GM23338 (cell line): ENCODE results near the gene MRPL44. TPM values are rescaled to one million over a fixed set of nuclear protein-coding genes. Genes with fewer than 3 reads are reported as not detected.

Experiments used
- ATAC-seq: fragments of 200-7000 bp; cut with Tn5 transposase; 3 replicates; pipeline ENCODE4 v1.9.1; 2020
- DNase-seq: peaks from one replicate; pipeline ENCODE4 v3.0.0-alpha.2; 2015; ENCODE audit warnings: low spot score
- H2AFZ ChIP-seq: fragments of 200-600 bp; sonication (generic); 2 replicates; pipeline ENCODE4 v1.8.0; 2016; ENCODE audit warnings: antibody characterized with exemption, mild to moderate bottlenecking, moderate library complexity
- H3F3A ChIP-seq: fragments of 200-600 bp; sonication (generic); replicated peaks from 2 replicates; pipeline ENCODE4 v1.8.0; 2017; ENCODE audit warnings: antibody characterized with exemption, mixed run types, low read depth
- H3K27ac ChIP-seq: fragments of 200-600 bp; sonication (generic); 2 replicates; pipeline ENCODE4 v1.6.1; 2016; ENCODE audit warnings: low read depth
- H3K27me3 ChIP-seq: fragments of 200-600 bp; sonication (generic); 2 replicates; pipeline ENCODE4 v1.8.0; 2016; ENCODE audit warnings: mild to moderate bottlenecking, mixed run types, moderate library complexity; ENCODE audit not compliant: insufficient read depth
- H3K36me3 ChIP-seq: fragments of 200-600 bp; sonication (generic); 2 replicates; pipeline ENCODE4 v1.8.0; 2016; ENCODE audit warnings: mild to moderate bottlenecking; ENCODE audit not compliant: insufficient read depth
- H3K4me1 ChIP-seq: fragments of 200-600 bp; sonication (generic); 2 replicates; pipeline ENCODE4 v1.8.0; 2016; ENCODE audit warnings: mild to moderate bottlenecking, moderate library complexity; ENCODE audit not compliant: insufficient read depth
- H3K4me2 ChIP-seq: fragments of 200-600 bp; sonication (generic); 2 replicates; pipeline ENCODE4 v1.7.1; 2017; ENCODE audit warnings: mixed run types
- H3K4me3 ChIP-seq: fragments of 200-600 bp; sonication (generic); 2 replicates; pipeline ENCODE4 v1.6.1; 2016; ENCODE audit warnings: mixed run types
- H3K79me2 ChIP-seq: fragments of 200-600 bp; sonication (generic); replicated peaks from 2 replicates; pipeline ENCODE4 v1.8.0; 2017; ENCODE audit warnings: mild to moderate bottlenecking; ENCODE audit not compliant: insufficient read depth
- H3K9me2 ChIP-seq: fragments of 200-600 bp; sonication (generic); 2 replicates; pipeline ENCODE4 v1.8.0; 2017; ENCODE audit not compliant: insufficient read depth
- H4K20me1 ChIP-seq: fragments of 200-600 bp; sonication (generic); replicated peaks from 2 replicates; pipeline ENCODE4 v1.8.0; 2017; ENCODE audit warnings: mild to moderate bottlenecking; ENCODE audit not compliant: insufficient read depth
- H3K27ac Mint-ChIP-seq: 2 replicates; pipeline ENCODE4 v1.8.0; 2020; ENCODE audit warnings: inconsistent platforms, mild to moderate bottlenecking, moderate library complexity, mixed read lengths
- H3K27me3 Mint-ChIP-seq: 3 replicates; pipeline ENCODE4 v1.8.0; 2022; ENCODE audit warnings: low read depth, mild to moderate bottlenecking, moderate library complexity, mixed read lengths, inconsistent platforms; ENCODE audit not compliant: insufficient read depth, poor library complexity
- H3K36me3 Mint-ChIP-seq: 3 replicates; pipeline ENCODE4 v1.8.0; 2021; ENCODE audit warnings: low read depth, mild to moderate bottlenecking, inconsistent platforms, moderate library complexity, mixed read lengths
- H3K4me1 Mint-ChIP-seq: 3 replicates; pipeline ENCODE4 v1.8.0; 2020; ENCODE audit warnings: mild to moderate bottlenecking, inconsistent platforms, mixed read lengths
- H3K4me3 Mint-ChIP-seq: 3 replicates; pipeline ENCODE4 v1.8.0; 2021; ENCODE audit warnings: moderate library complexity, mild to moderate bottlenecking, inconsistent platforms, mixed read lengths
- H3K9me3 Mint-ChIP-seq: 3 replicates; pipeline ENCODE4 v1.8.0; 2020; ENCODE audit warnings: moderate library complexity, mild to moderate bottlenecking, inconsistent platforms, mixed read lengths
- CREB1 ChIP-seq: fragments of 250-450 bp; sonication (Bioruptor Pico); IDR thresholded peaks from 2 replicates; pipeline ENCODE4 v1.5.0; 2020; ENCODE audit warnings: low read depth, mild to moderate bottlenecking, moderate library complexity
- CTCF ChIP-seq, 2 experiments: fragments of 200-600 bp in 1 of 2; sonication (generic) in 1 of 2; conservative IDR thresholded peaks; 2 replicates each; pipeline versions ENCODE4 v1.5.1 to v1.6.1; 2016 to 2017; ENCODE audit warnings: antibody characterized with exemption in 2 of 2, low read depth in 2 of 2, mild to moderate bottlenecking in 2 of 2, moderate library complexity in 1 of 2
- EZH2phosphoT487 ChIP-seq: fragments of 200-600 bp; sonication (generic); IDR thresholded peaks from one replicate; pipeline ENCODE4 v1.8.1; 2018; ENCODE audit warnings: antibody characterized with exemption; ENCODE audit not compliant: unreplicated experiment
- JUNB ChIP-seq: IDR thresholded peaks from one replicate; pipeline ENCODE4 v1.6.1; 2016; ENCODE audit warnings: antibody characterized with exemption; ENCODE audit not compliant: unreplicated experiment
- POLR2AphosphoS5 ChIP-seq: IDR thresholded peaks from 2 replicates; pipeline ENCODE4 v1.6.1; 2016; ENCODE audit warnings: antibody characterized with exemption, low read depth
- STAT1 ChIP-seq: IDR thresholded peaks from one replicate; pipeline ENCODE4 v1.6.1; 2016; ENCODE audit warnings: antibody characterized with exemption; ENCODE audit not compliant: unreplicated experiment
- ZNF114 ChIP-seq: fragments of 250-450 bp; sonication (Bioruptor Pico); IDR thresholded peaks from 2 replicates; pipeline ENCODE4 v1.5.0; 2020; ENCODE audit warnings: mild to moderate bottlenecking, moderate library complexity
- ZNF331 ChIP-seq: fragments of 250-450 bp; sonication (Bioruptor Pico); IDR thresholded peaks from 2 replicates; pipeline ENCODE4 v1.5.0; 2020; ENCODE audit warnings: low read depth, mild to moderate bottlenecking, moderate library complexity
- polyA plus RNA-seq: library from polyadenylated mRNA; unstranded; fragments of >200 nt; fragmentation: Nextera tagmentation; extraction: Ambion mirVana; gene quantifications from 2 replicates; pipeline ENCODE4 v1.2.1, GENCODE V29; 2016
- total RNA-seq: library from RNA; depleted of rRNA; stranded (reverse); fragments of >200 nt; shearing (Covaris generic); gene quantifications from 2 replicates; pipeline ENCODE4 v1.2.3, GENCODE V29; 2014
- TF ChIP-seq, protein P1 (sequence below): fragments of 250-450 bp; sonication (Bioruptor Pico); IDR thresholded peaks from 2 replicates; pipeline ENCODE4 v1.5.0; 2020; ENCODE audit warnings: mild to moderate bottlenecking, moderate library complexity
- TF ChIP-seq, protein P2 (sequence below): IDR thresholded peaks from 2 replicates; pipeline ENCODE4 v1.6.1; 2016; ENCODE audit warnings: antibody characterized with exemption

The MRPL44 gene
- total and polyA plus RNA-seq, 2 experiments from 2014 or later = 38.4 to 55.8 TPM

DNA sequence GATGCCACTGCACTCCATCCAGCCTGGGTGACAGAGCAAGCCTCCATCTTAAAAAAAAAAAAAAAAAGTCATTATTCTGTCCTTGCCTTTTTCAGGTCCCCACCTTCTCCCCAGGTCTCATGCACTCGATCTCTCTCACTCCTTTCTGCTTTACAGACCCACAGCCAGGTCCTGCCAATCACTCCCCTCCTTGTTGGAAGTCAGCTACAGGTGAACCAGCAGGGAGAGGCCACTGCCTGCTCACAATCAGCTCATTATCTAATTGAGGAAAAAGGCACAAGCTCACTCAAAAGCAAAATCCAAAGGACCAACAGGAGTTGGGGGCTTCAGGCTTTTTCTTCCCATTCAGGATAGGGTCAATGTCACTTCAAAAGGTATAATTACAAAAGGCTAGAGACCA is 14.1 kb upstream of the MRPL44 start (continued):
- TF ChIP-seq, protein P1, sequence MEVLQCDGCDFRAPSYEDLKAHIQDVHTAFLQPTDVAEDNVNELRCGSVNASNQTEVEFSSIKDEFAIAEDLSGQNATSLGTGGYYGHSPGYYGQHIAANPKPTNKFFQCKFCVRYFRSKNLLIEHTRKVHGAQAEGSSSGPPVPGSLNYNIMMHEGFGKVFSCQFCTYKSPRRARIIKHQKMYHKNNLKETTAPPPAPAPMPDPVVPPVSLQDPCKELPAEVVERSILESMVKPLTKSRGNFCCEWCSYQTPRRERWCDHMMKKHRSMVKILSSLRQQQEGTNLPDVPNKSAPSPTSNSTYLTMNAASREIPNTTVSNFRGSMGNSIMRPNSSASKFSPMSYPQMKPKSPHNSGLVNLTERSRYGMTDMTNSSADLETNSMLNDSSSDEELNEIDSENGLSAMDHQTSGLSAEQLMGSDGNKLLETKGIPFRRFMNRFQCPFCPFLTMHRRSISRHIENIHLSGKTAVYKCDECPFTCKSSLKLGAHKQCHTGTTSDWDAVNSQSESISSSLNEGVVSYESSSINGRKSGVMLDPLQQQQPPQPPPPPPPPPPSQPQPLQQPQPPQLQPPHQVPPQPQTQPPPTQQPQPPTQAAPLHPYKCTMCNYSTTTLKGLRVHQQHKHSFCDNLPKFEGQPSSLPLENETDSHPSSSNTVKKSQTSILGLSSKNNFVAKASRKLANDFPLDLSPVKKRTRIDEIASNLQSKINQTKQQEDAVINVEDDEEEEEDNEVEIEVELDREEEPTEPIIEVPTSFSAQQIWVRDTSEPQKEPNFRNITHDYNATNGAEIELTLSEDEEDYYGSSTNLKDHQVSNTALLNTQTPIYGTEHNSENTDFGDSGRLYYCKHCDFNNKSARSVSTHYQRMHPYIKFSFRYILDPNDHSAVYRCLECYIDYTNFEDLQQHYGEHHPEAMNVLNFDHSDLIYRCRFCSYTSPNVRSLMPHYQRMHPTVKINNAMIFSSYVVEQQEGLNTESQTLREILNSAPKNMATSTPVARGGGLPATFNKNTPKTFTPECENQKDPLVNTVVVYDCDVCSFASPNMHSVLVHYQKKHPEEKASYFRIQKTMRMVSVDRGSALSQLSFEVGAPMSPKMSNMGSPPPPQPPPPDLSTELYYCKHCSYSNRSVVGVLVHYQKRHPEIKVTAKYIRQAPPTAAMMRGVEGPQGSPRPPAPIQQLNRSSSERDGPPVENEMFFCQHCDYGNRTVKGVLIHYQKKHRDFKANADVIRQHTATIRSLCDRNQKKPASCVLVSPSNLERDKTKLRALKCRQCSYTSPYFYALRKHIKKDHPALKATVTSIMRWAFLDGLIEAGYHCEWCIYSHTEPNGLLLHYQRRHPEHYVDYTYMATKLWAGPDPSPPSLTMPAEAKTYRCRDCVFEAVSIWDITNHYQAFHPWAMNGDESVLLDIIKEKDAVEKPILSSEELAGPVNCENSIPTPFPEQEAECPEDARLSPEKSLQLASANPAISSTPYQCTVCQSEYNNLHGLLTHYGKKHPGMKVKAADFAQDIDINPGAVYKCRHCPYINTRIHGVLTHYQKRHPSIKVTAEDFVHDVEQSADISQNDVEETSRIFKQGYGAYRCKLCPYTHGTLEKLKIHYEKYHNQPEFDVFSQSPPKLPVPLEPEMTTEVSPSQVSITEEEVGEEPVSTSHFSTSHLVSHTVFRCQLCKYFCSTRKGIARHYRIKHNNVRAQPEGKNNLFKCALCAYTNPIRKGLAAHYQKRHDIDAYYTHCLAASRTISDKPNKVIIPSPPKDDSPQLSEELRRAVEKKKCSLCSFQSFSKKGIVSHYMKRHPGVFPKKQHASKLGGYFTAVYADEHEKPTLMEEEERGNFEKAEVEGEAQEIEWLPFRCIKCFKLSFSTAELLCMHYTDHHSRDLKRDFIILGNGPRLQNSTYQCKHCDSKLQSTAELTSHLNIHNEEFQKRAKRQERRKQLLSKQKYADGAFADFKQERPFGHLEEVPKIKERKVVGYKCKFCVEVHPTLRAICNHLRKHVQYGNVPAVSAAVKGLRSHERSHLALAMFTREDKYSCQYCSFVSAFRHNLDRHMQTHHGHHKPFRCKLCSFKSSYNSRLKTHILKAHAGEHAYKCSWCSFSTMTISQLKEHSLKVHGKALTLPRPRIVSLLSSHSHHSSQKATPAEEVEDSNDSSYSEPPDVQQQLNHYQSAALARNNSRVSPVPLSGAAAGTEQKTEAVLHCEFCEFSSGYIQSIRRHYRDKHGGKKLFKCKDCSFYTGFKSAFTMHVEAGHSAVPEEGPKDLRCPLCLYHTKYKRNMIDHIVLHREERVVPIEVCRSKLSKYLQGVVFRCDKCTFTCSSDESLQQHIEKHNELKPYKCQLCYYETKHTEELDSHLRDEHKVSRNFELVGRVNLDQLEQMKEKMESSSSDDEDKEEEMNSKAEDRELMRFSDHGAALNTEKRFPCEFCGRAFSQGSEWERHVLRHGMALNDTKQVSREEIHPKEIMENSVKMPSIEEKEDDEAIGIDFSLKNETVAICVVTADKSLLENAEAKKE = no peak
- no peak for TF ChIP-seq JUNB
- no peak for TF ChIP-seq CREB1 (CRISPR knock-in tag)

GRCh38 chr2:223943561-223944008 is 13.7 kb upstream of the MRPL44 start:
- peak overlapping the region; percentile 95 for H3K4me3 ChIP-seq
- Mint-ChIP-seq H3K4me3 (peak overlapping the region; percentile 96), H3K9me3 (peaks cover 3% of the 10 kb centered on the region; the same call in 1 of the 3 replicates), H3K36me3 (peaks cover 23% of the 10 kb centered on the region), H3K4me1 (peaks cover 42% of the 10 kb centered on the region), H3K27me3 (peaks cover 9% of the 10 kb centered on the region), H3K27ac (no peak overlapping the region)
- H3F3A ChIP-seq = no peaks in the 10 kb centered on the region
- peaks cover 10% of the 10 kb centered on the region; the same call in 1 of the 2 replicates for H4K20me1 ChIP-seq
- ATAC-seq (no peak), DNase-seq (no peak)
- H3K9me2 ChIP-seq = no peaks in the 10 kb centered on the region
- peaks cover 69% of the 10 kb centered on the region for H3K79me2 ChIP-seq
- H2AFZ ChIP-seq = no peak overlapping the region
- H3K4me1 ChIP-seq = peaks cover 62% of the 10 kb centered on the region
- H3K27ac ChIP-seq = peak overlapping the region; percentile 81; the same call in 1 of the 2 replicates
- H3K36me3 ChIP-seq = no peaks in the 10 kb centered on the region
- peak overlapping the region; percentile 98 for H3K4me2 ChIP-seq
- H3K27me3 ChIP-seq = no peaks in the 10 kb centered on the region
- no peak for TF ChIP-seq CTCF (conservative IDR thresholded peaks at IDR 0.05; ENCODE audit: low read depth in 2 of 2)
- no peak for TF ChIP-seq ZNF114 (CRISPR knock-in tag)
- no peak for TF ChIP-seq CREB1 (CRISPR knock-in tag)
- TF ChIP-seq JUNB = no peak
- no peak for TF ChIP-seq POLR2AphosphoS5
- TF ChIP-seq EZH2phosphoT487 = no peak
- TF ChIP-seq ZNF331 (CRISPR knock-in tag) = no peak
- TF ChIP-seq STAT1 = no peak
- TF ChIP-seq, protein P2, sequence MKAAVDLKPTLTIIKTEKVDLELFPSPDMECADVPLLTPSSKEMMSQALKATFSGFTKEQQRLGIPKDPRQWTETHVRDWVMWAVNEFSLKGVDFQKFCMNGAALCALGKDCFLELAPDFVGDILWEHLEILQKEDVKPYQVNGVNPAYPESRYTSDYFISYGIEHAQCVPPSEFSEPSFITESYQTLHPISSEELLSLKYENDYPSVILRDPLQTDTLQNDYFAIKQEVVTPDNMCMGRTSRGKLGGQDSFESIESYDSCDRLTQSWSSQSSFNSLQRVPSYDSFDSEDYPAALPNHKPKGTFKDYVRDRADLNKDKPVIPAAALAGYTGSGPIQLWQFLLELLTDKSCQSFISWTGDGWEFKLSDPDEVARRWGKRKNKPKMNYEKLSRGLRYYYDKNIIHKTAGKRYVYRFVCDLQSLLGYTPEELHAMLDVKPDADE = no peak
